GM18498 (cell line): ENCODE results near the gene SLC22A12.

ENCODE experiments used
- ATAC-seq: cut with Tn5 transposase; IDR thresholded peaks from one replicate; pipeline ENCODE4 v1.9.1; 2021; ENCODE audit warnings: mild to moderate bottlenecking, moderate library complexity; ENCODE audit not compliant: unreplicated experiment

The SLC22A12 gene

DNA sequence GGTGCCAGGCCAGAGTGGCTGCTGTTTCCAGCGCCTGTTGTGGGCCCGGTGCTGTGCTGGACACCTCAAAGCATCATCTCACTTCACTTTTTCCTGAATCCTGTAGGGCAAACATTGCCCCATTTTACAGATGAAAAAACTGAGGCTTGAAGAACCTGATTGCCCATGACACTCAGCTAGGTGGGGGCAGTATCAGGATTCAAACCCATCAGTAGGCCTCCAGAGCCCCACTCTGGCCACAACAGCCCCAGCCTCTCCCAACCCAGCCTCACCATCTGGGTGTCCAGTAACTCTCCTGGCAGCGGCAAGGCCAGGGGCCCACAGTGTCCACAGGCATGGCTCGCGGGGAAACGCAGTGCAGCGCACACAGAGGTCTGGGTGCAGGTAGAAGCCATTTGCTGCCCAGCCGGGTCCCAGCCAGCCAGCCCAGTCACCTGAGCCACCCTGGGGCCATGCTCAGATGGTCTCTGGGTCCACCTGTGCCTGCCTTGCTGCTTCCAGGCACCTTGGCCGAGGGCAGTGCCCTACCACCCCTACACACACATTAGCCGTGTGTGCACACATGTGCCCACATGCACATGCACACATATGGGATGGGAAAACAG is 11.5 kb downstream of the SLC22A12 start:
- no peak for ATAC-seq

DNA sequence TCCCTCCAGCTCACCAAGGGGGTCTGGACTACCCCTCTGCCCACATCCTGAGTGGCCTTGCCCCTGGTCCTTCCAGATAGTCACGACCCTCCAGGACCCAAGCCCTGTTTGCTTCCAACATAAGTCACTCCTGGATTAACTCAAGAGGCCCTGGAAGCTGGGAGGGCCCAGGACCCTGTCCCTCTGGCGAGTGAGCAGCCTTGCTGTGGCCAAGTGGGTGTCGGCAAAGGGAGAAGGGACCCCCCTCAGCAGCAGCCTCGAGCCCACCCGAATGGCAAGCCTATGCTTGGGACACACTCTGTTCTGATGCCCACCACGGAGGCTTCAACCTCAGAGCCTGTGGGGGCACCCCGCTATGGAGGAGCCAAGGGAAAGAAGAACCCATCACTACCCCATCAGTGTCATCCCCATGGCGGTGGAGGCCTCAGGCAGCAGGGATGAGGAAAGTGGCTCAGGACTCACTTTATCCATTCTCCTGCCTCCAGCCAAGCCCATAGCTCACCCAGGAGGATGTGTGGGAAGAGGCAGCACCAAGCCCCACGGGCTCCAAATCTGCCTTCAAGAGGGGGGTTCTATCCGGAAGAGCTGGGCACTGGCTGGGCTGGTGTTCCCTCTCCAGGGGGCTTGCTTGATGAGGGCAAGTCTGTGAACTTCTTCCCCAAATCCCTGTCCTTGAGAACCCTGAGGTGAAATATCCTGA is 12.5 kb downstream of the SLC22A12 start:
- no peak for ATAC-seq

DNA sequence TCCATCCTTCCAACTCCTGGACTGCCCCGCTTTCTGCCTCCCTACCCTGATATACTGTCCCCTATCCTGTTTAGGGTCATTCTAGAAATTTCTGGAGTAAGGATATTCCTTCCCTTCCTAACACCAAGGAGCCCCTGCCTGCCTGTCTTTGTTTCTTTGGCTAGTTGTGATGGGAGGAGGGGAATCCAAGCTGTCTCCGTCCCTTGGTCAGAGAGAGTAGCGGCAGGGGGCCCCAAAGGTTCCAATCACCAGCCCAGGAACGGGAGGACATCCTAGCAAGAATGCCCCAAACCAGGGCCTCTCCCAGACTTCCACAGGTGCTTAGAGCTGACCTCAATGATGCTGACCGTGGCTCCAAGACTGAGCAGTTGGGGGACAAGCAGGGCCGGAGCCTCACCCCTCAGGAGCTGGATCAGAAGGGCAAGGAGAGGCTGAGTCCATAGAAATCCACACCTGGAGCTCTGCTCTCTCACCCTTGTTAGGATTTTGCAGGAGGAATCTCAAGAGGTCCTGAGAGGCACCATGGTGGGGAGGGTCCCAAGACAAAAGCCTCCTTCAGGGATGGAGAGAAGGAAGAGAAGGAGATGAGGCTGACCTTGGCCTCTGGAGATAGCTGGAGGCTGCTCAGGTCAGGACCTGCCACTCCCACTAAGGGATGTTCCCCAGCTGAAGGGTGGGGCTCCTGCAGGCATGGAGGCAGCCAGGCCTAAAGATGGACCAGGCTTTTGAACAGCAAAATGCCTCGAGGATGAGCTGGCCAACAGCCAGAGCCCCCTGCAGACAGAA is 13.6 kb downstream of the SLC22A12 start:
- no peak for ATAC-seq

DNA sequence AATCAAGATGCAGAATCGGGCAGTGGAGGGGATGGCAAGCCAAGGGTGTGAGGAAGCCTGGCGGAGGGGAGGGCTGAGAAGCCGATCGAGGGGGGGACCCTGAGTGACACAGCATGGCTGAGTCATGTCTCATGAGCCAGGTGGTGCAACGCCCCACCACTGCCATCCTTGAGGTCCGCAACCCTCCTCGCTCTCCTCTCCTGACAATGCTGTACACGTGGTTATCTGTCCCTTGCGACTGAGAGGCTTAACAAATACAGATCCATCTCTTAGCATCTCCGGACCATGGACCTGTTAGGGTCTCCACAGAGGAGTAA is 14.2 kb downstream of the SLC22A12 start:
- ATAC-seq, result no peak

DNA sequence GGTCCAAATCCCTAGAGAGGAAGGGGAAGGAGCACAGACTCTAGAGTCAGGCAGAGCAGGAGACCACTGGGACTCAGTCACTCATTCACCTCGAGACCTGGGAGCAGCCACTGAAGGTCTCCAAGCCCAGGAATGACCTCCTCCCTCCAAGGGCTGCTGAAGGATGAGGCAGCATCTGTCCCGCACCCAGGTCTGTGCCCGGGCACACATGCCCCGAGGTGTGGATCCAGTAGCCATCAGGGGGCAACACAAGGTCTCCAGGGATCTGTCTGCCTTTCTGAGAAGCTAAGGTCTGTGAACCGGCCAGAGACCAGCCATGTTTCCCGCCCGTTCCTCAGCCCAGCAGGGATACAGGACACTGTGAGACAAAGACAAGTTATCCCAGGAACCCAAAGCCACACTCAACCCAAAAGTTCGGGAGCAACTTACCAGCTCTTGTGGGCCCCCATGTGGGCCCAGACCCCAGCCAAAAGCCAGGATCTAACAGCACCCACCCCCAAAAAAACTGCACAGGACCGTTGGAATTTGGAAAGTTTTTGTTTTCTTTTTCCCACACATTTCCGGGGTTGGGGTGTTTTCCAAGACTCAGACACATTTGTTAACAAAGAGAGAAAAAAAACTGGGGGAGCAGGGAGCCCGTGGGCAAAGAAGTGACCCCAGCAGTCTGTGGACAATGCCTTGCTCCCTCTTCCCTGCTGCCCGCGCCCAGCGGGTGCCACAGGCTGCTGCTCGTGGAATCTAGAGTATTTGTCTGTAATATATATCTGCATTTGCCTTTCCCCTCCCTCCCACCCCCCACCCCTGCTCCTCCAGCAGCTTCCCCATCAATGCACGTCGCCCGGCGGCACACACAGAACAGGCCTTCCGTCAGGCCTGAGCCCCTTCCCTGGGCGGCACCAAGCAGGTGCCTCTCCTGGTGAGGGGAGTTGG is 14.9 kb downstream of the SLC22A12 start:
- ATAC-seq, result no peak

DNA sequence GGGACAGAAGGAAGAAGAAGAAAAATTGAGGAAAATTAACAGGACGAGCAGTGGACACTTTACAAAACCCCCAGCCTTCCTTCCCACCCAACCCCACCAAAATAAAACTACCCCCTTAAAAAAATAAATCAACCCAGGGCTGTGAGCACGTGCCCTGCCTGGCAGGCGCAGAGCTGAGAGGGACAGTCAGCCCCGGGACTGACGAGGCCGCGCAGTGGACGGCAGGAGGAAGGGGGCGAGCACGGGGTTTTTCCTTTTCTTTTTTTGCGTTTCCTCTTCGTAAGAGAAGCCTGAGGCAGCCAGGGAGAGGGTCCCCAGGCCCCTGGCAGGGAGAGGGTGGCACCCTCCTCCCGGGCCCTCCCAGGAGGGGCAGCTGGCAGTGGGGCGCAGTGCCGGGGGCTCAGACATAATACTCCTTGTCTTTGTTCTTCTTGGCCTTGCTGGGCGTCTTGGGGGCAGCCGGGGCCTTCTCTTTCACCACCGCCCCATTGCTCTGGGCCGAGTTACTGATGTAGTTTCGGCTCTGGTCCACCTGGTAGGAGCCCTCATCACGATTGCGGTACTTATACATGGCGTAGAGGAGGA is 15.9 kb downstream of the SLC22A12 start:
- ATAC-seq, result no peak

DNA sequence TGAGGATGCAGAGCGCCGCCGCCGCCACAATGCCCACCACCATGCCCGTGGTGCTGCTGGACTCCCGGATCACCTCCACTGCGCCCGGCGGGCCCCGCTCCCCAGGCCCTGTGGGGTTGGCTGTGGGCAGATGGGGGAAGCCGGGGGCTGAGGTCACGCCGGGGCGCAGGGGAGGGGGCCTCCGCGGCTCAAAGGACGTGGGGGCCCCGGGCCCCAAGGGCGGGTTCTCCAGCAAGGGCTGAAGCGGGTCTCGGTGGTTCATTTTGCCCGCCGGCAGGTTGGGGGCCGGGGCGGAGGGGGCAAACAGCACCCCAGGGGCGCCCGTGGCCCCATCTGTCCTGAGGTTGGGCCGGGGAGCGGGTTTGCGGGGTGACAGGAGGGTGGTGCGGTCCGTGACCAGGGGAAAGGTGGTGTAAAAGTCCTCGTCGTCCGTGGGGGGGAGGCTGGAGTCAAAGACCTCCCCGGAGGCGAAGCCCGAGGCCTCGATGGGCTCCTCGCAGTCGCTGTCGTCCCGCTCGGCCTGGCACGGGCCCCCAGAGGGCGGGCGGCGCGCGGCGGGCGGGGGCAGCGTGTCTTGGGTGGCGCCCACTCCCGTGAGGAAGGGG is 16.5 kb downstream of the SLC22A12 start:
- ATAC-seq, result no peak

GRCh38 chr11:64608046-64608445 is 17.0 kb downstream of the SLC22A12 start:
- ATAC-seq, result no peak

- ATAC-seq, result no peak
Observed at GRCh38 chr11:64608636-64609035, 17.6 kb downstream of the SLC22A12 start.

DNA sequence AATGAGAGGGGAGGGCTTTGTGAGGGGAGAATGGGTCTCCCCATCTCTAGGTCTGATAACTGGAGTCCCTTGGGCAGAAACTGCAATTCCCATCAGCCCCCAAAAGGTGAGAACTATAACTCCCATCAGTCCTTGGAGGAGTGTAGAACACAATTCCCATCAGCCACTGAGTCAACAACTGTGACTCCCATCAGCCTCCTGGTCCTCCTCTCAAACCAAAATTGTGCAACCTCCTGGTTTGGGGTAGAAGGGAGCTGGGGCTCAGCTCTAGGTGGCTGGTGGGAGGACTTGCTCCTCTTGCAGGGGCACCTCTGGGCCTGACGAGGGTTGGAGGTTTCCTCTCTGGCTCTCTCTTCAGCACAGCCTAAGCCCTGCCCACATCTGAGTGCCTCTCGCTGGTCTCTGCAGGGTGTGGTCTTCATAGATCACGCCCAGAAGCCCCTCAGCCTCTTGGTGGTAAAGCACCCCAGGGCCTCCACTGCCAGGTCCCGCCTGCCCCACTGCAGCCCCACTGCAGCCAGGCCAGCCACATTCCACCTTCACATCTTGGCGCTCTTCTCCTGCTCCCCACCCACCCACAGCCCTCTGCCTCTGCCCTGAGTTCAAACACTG is 18.5 kb downstream of the SLC22A12 start:
- ATAC-seq, result no peak

DNA sequence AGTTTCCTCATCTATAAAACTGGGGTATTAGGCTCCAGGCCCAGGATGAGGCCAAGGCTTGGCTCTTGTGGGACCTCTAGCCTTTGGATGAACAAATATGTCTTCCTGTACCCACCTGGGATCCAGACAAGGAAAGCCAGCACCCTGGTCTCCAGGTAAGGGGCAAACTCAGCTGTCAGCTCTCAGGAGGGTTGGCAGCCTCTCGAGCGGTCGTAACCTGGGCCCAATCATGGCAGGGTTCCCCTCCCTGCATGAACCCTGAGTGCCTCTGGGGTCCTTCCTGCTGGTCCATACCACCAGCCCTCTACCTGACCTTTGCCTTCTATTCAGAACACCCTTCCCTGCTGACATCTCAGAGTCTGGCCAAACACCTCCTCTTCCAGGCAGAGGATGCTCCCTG is 19.6 kb downstream of the SLC22A12 start:
- ATAC-seq, result no peak

- ATAC-seq, result no peak
Observed at GRCh38 chr11:64611176-64611575, 20.2 kb downstream of the SLC22A12 start.

DNA sequence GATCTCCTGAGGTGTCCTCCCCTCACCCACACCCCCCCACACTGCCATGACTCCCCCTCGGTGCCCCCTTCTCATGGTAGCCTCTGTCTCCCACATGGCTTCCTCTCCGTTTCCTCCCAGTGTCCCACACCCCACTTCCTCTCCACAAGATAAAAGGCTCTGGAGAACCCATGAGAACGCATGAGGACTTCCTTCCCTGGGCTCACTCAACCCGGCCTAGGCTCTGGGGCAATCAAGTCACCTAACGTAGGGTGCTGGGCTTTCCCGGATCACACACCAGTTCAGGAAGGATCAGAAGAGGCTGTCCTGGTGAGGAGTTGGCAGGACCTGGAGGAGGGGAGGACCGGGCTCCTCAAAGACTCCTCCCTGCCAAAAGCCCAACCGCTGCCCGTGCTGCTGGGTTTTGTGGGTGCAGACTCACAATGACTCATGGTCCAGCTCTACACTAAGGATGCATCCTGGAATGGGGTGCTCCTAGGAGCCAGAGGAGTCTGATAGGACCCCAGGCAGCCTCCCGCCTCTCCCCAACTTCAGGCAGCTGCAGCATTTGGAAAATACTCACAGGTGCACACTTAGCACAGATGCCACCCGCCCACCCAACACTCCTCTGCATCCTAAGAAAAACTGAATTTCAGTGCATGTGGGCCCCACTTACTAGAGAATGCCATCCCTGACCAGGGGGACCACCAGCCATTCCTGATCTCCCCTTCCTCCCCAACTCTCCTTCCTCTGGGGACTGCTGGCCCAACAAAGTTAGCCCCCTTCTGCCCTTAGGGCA is 21.0 kb downstream of the SLC22A12 start:
- no peak for ATAC-seq

- ATAC-seq, result no peak
Observed at GRCh38 chr11:64613648-64614047, 22.6 kb downstream of the SLC22A12 start.

GRCh38 chr11:64614917-64615316 is 23.9 kb downstream of the SLC22A12 start:
- ATAC-seq, result no peak

DNA sequence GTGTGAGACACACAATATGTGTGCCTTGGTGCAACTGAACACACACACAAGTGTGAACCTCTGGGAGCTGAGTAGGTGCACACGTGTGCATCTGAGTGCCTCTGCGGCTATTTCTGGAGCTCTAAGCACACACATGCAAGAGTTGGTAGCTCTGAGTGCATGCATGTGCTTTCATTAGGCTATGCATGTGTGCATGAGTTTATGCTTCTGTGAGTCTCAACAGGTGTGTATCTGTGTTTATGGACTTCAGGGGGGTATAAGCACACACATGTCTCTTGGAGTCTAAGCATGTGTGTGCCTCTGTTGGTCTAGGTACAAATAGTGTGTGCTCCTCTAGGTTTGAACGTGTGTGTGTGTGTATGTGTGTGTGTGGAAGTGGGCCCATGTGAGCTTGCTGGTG is 25.8 kb downstream of the SLC22A12 start:
- no peak for ATAC-seq

DNA sequence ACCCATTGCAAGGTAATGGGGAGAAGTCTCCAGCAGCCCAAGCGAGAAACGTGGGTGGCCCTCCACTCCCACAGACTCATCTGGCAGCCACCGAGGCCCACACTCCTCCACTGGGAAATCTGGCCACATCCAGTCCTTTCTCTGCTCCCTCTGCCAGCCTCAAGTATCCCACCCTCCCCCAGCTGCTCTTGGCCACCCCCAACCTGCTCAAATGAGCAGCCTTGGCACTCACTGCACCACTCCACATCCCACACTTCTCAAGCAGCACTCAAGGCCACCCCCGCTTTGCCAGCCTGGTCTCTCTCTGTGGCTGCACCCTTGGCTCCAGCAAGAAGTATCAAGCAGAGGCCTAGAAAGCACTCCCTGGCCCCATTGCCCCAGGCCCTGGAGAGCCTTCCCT is 28.2 kb downstream of the SLC22A12 start:
- ATAC-seq, result no peak

GRCh38 chr11:64619811-64620380 is 28.9 kb downstream of the SLC22A12 start:
- no peak for ATAC-seq
